Erythroblast (primary cell): ENCODE results near the gene TMEM89.

Experiments used
- GATA1 ChIP-seq: IDR thresholded peaks from 2 replicates; pipeline ENCODE4 v1.6.1; 2011; ENCODE audit warnings: low read depth, mild to moderate bottlenecking, control low read depth, low read length, moderate library complexity
- POLR2A ChIP-seq: IDR thresholded peaks from 2 replicates; pipeline ENCODE4 v1.6.1; 2011; ENCODE audit warnings: mild to moderate bottlenecking, low read length

DNA sequence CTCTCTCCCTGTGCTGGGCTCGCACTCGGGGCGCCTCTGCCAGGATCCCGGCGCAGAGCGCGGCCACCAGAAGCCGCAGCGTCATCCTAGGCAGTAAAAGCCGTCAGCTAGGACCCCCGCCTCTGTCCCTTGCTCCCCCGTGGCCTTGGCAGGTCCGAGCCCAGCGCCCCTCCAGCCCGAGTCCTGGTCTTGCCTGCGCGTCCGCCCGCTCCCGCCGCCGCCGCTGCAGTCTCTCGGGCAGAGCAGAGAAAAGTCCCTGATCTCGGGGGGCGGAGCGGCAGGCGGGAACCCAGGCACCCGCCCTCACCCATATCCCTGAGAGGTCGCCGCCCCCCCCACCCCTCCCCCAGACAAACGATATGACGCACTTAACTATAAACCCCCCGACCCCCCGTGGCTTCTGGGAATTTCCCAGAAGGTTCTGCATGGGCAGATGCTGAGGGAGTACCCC lies 26.5 kb downstream of the TMEM89 start, which contains the start of gene COL7A1:
- TF ChIP-seq POLR2A (no peak), GATA1 (no peak)
